GM12891 (cell line): ENCODE measurements around the gene SUMO4.

ENCODE experiments used
- DNase-seq: peaks from one replicate; pipeline ENCODE4 v3.0.0; 2011; ENCODE audit warnings: low spot score; ENCODE audit not compliant: insufficient read length
- FAIRE-seq: peaks from 2 replicates; lab custom pipeline; 2011; peaks lifted over from hg19 to GRCh38; lab: Jason Lieb, UNC
- PAX5 ChIP-seq: IDR thresholded peaks from 2 replicates; pipeline ENCODE4 v1.6.1; 2011; ENCODE audit warnings: low read length, moderate library complexity, mild to moderate bottlenecking; ENCODE audit not compliant: insufficient read depth, severe bottlenecking
- POLR2A ChIP-seq: IDR thresholded peaks from 2 replicates; pipeline ENCODE4 v1.6.1; 2011; ENCODE audit warnings: low read depth, low read length, control low read depth
- POLR2AphosphoS5 ChIP-seq: IDR thresholded peaks from 2 replicates; pipeline ENCODE4 v1.6.1; 2011; ENCODE audit warnings: low read depth, low read length, control low read depth
- POU2F2 ChIP-seq: IDR thresholded peaks from 2 replicates; pipeline ENCODE4 v1.6.1; 2011; ENCODE audit warnings: low read depth, mild to moderate bottlenecking, control low read depth, low read length, moderate library complexity
- SPI1 ChIP-seq: IDR thresholded peaks from 2 replicates; pipeline ENCODE4 v1.6.1; 2011; ENCODE audit warnings: low read depth, low read length, control low read depth
- TAF1 ChIP-seq: IDR thresholded peaks from 2 replicates; pipeline ENCODE4 v1.6.1; 2011; ENCODE audit warnings: low read depth, low read length, control low read depth

SUMO4 gene

DNA sequence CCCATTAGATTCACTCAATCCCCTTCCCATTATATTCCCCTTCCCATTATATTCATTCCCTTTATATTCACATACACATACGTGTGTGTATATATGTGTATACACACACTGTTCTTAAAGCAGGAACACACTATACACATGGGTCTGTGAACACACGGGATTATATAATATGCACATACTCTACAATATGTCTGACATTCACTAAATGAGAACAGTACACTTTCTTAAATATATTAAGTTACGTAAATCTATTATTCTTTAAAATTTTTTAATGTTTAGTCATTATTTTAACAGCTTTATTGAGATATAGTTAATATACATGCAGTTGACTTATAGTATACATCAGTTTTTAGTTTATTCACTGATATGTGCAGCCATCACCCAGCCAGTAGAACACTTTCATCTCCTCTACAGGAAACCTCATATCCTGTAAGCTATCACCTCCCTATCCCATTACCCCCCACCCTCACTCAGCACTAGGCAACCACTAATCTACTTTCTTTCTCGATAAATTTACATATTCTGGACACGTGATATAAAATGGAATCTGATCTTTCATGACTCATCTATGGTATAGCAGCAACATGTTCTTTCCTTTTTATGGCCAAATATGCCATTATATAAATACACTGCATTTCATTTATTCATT is 13.9 kb upstream of the SUMO4 start:
- DNase-seq, result no peak
- TF ChIP-seq POLR2AphosphoS5 (no peak), SPI1 (no peak), POLR2A (no peak), PAX5 (no peak), POU2F2 (no peak), TAF1 (no peak)
- no peak for FAIRE-seq

DNA sequence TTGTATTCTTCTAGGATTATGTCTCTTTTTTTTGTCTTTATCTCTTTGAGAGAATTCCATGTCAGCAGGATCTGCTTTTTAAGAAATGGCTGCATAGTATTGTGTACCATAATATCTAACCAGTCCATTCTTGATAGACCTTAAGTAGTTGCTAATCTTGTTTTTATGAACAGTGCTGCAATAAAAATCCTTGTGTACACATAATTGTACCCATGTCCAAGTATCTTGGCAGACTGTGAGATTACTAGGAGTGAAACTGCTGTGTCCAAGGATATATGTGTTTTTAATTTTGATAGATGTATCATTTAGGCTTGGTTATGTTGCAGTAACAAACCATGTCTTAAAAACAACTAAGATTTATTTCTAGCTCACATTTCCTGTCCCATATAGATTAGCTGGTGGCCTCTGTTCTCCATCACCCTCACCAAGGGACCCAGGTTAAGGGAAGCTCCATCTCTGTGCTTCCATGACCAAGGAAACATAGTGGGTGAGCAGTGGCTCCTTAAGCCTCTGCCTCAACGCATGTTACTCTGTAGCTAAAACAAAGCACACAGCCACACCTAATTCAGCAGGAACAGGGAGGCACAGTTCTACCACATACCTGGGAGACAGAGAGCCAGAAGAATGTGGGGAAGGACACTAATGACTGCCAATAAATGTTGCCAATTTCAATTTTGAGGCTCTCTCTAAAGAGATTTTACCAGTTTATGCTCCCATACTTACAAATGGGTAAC is 12.1 kb upstream of the SUMO4 start:
- TF ChIP-seq POLR2AphosphoS5, result no peak
- no peak for TF ChIP-seq POU2F2
- no peak for TF ChIP-seq PAX5
- TF ChIP-seq TAF1, result no peak
- FAIRE-seq, result peak; percentile 41
- DNase-seq, result no peak

DNA sequence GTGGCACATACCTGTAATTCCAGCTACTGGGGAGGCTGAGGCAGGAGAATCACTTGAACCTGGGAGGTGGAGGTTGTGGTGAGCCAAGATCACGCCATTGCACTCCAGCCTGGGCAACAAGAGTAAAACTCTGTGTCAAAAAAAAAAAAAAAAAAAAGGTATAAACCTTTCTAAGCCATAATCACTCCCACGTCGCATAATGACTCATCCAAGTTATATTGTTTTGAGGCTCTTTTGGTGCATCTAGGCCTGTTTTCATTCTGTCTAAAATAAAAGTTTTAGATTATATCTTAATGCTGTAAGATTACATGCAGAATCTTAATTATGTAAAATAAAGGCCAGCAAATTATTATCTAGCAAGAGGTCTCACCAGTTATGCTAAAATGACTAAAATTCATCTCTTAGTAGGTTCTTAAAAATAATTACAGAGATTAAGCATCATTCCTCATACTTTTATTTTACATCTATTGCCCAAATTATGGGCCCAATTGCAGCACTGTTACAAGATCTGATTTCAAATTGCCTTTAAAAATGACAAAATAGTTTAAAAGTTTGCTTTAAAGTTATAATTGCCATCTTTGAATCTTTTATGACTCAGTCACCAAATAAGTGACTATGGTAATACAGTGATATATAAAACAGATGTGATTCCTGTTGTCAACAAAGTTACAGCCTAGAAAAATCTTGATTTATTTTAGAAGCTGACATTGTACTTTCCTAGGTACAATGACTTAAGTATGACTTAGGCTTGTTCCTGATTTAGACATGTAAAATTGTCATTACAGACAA is 10.4 kb upstream of the SUMO4 start:
- no peak for TF ChIP-seq POLR2A
- TF ChIP-seq POLR2AphosphoS5, result no peak
- FAIRE-seq (no peak), DNase-seq (no peak)

DNA sequence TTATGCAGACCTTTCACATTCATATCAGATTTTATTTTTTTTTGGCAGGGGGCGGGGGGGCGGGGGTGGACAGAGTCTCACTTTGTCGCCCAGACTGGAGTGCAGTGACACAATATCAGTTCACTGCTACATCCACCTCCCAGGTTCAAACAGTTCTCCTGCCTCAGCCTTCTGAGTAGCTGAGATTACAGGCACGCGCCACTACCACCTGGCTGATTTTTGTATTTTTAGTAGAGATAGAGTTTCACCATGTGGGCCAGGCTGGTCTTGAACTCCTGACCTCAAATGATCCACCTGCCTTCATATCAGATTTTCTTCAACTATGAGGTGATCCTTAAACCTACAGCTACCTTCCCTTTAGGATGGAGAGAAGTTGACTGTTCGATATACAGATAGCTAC is 8.0 kb upstream of the SUMO4 start:
- no peak for TF ChIP-seq SPI1
- no peak for TF ChIP-seq POU2F2
- no peak for TF ChIP-seq POLR2A
- no peak for TF ChIP-seq TAF1
- TF ChIP-seq POLR2AphosphoS5, result no peak
- no peak for TF ChIP-seq PAX5
- DNase-seq (no peak), FAIRE-seq (no peak)

DNA sequence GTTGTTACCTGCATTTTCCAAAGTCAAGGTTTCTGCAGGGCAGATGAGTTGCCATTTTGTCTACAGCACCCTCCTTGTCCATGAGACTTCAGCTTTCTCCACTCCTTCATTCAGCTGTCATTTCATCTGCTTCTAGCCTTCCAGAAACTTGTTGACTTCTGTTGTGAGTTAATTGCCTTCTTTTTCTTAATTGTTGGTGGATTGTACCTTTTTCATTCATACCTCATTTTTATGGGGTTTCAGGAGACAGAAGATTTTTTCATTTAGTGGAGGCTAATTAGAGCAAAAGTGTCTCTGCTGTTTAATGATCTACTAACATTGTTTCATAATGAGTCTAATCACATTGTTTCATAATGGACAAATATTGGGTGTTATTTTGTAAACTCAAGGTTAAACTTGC is 7.5 kb upstream of the SUMO4 start:
- no peak for TF ChIP-seq POLR2AphosphoS5
- no peak for TF ChIP-seq POLR2A
- TF ChIP-seq SPI1, result no peak
- TF ChIP-seq TAF1, result no peak
- TF ChIP-seq POU2F2, result no peak
- TF ChIP-seq PAX5, result no peak
- no peak for DNase-seq
- FAIRE-seq, result no peak

DNA sequence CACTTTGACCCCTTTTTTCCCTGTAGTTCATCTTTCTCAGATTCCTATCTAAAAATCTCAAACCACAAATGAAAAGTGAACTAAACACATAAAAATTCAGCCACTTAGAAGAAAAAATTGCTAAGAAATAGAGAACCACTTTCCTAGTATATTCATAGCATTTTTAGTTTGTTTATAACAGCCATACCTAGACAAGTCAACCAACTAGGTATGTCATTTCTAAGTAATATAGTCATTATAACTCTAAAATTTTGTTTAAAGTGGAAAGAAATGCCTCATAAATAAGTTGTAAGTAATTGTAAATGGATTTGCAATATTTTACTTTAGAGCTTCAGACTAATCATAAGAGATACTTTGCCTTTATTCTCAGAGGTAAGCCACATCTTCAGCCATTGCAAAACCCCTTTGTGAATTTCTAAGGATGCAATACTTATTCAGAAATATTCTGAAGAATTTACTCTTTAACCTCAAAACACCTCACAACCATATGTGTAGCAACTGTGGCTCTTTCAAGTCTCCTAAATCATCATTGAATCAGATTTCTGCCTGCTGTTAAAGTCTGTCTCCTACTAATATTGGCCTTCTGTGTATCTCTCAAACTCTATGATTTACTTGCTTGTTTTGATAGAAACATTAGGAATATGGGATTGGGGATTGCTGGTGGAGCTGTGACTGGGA is 6.9 kb upstream of the SUMO4 start:
- DNase-seq (no peak), FAIRE-seq (no peak)
- TF ChIP-seq SPI1 (no peak), POLR2A (no peak), TAF1 (no peak), PAX5 (no peak), POU2F2 (no peak), POLR2AphosphoS5 (no peak)

DNA sequence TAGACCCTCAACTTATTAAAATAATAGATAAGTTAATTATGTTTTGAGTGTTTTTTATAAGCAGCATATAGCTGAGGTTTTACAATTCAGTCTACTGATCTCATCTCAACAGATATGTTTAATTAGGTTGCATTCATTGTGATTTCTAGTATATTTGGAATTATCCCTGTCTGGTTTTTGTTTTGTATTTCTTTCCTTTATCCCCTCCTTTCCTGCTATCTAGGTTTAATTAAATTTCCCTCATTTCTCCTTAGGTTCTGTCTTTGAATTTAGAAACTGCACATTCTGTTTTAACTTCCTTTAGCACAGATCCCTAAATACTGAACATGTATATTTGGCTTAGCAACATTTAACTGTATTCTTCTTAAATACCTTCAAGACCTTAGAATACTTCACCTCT is 4.9 kb upstream of the SUMO4 start:
- FAIRE-seq, result peak; percentile 28
- DNase-seq, result no peak
- TF ChIP-seq SPI1 (no peak), PAX5 (no peak), POLR2AphosphoS5 (no peak), POU2F2 (no peak), TAF1 (no peak), POLR2A (no peak)

DNA sequence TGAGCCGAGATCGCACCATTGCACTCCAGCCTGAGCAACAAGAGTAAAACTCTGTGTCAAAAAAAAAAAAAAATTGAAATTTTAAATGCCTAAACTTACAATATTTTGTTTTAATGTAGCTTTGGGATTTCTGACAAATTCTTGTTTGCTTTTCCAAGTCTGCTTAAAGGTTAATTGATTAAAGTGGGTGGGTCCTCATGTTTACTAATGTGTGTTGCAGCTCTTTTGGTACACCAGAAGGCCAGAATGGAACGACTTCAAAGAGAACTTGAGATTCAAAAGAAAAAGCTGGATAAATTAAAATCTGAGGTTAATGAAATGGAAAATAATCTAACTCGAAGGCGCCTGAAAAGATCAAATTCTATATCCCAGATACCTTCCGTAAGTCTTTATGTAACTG is 2.7 kb upstream of the SUMO4 start:
- no peak for FAIRE-seq
- no peak for DNase-seq
- TF ChIP-seq SPI1 (no peak), TAF1 (no peak), POLR2A (no peak), PAX5 (no peak), POLR2AphosphoS5 (no peak), POU2F2 (no peak)

DNA sequence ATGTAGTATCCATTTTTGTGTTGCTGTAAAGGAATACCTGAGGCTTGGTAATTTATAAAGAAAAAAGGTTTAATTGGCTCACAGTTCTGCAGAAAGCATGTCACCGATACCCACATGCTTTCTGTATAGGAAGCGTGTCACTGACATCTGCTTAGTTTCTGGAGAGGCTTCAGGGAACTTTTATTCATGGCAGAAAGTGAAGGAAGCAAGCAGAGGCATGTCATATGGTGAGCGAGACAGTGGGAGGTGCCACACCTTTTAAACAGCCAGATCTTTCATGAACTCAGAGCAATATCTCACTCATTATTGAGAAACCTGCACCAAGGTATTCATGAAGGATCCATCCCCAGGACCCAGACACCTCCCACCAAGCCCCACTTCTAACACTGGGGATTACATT is 3.5 kb downstream of the SUMO4 start:
- FAIRE-seq, result no peak
- no peak for DNase-seq
- no peak for TF ChIP-seq PAX5
- TF ChIP-seq POU2F2, result no peak
- no peak for TF ChIP-seq POLR2A
- TF ChIP-seq TAF1, result no peak
- TF ChIP-seq SPI1, result no peak
- no peak for TF ChIP-seq POLR2AphosphoS5
